LNCaP clone FGC (cell line): ENCODE results near the gene CTSO.

Experiments
- DNase-seq: peaks from one replicate; pipeline ENCODE4 v3.0.0-alpha.2; 2011; ENCODE audit warnings: low read depth
- H3K4me3 ChIP-seq: 2 replicates; pipeline ENCODE4 v1.5.1; 2011; ENCODE audit warnings: mild to moderate bottlenecking, low read depth, low read length, control low read depth
- TF ChIP-seq, protein P1 (sequence below): IDR thresholded peaks from 2 replicates; pipeline ENCODE4 v1.5.1; 2012; ENCODE audit warnings: mild to moderate bottlenecking; ENCODE audit not compliant: control insufficient read depth, insufficient read depth; ENCODE audit errors: extremely low read depth

Gene CTSO

DNA sequence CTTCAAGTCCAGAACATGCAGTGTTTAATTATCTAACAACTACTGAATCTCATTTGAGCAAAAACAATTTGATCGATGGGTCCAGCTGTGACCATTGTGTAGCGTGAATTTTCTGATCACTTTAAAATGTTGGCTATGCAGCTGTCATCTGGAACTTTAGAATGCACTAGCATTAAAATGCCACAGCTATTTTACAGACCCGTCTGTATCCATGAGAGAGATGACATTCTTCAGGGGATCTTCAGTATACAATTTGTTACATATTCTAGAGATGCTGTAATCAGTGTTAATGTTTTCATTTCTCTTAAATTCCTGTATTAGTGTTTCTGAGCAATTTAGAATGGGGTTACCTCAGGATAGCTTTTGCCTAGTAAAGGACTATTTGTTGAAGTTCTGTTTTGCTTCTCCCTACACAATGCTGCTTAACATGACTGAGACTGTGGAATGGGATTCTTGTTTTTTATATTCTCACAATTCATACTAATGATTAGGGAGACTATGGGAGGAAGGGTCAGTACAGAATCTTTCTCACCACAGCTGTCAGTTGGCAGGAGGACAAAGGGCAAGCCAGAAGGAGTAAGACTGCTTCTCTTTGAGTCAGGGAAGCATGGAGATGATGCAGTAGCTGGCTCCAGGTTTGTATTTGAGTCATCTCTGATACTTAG lies 13.2 kb upstream of the CTSO start:
- TF ChIP-seq, protein P1, sequence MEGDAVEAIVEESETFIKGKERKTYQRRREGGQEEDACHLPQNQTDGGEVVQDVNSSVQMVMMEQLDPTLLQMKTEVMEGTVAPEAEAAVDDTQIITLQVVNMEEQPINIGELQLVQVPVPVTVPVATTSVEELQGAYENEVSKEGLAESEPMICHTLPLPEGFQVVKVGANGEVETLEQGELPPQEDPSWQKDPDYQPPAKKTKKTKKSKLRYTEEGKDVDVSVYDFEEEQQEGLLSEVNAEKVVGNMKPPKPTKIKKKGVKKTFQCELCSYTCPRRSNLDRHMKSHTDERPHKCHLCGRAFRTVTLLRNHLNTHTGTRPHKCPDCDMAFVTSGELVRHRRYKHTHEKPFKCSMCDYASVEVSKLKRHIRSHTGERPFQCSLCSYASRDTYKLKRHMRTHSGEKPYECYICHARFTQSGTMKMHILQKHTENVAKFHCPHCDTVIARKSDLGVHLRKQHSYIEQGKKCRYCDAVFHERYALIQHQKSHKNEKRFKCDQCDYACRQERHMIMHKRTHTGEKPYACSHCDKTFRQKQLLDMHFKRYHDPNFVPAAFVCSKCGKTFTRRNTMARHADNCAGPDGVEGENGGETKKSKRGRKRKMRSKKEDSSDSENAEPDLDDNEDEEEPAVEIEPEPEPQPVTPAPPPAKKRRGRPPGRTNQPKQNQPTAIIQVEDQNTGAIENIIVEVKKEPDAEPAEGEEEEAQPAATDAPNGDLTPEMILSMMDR: no peak
- no peak overlapping the region for H3K4me3 ChIP-seq
- DNase-seq: no peak

DNA sequence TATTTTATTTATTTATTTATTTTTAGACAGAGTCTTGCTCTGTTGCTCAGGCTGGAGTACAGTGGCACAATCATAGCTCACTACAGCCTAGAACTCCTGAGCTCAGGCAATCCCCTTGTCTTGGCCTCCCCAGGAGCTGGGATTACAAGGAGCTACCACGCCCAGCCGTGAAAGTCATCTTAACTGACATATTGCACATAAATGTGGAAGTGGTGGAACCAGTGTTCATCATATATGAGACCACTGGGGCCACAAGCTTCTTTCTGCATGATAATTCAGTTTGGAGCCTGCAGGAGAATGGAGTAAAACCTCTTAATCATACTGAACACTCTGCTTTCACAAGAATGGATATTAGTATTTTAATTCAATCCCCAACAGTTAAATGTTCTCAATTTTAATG lies 12.5 kb upstream of the CTSO start:
- no peak overlapping the region for H3K4me3 ChIP-seq
- TF ChIP-seq, protein P1: no peak

DNA sequence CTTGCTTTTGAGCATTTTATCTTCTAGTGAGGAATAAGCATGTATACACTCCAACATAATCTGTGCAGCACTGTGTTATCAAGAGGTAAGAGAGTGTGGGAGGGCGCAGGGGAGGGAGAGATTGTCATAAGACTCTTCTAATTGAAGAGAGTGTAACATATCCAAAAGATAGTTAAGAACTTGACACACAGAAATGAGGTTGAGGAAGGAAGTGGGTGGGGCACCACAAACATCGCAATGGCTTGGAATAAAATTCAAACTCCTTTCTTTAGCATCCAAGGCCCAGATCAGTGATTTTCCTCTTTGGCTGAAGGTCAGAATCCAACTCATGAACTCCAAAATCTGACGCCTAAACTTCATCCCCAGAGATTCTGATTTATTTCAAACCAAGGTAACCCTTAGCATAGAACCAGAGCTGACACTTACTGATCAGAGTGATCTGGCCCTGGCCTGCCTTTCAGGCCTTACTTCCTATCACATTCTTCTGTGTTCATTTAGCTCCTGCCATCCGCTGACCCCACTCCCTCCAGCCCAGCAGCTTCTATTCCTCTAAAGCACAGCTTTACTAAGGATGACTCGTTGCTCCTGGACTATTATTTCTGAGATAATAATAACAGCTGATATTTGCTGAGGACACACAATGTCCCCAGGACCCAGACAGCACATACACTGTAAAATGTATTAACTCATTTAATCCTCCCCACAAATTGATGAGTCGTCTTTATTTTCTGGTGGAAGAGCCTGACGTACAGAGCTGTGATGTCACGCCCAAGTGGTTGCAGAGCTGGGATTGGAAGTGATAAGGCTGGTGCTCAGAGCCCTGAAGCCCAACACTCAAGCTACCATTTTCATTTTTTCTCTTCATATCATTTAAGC lies 10.6 kb upstream of the CTSO start:
- H3K4me3 ChIP-seq: no peak overlapping the region
- DNase-seq: no peak
- TF ChIP-seq, protein P1: no peak

More for the DNA sequence above, 12.5 kb upstream of the CTSO start:
- no peak for DNase-seq

DNA sequence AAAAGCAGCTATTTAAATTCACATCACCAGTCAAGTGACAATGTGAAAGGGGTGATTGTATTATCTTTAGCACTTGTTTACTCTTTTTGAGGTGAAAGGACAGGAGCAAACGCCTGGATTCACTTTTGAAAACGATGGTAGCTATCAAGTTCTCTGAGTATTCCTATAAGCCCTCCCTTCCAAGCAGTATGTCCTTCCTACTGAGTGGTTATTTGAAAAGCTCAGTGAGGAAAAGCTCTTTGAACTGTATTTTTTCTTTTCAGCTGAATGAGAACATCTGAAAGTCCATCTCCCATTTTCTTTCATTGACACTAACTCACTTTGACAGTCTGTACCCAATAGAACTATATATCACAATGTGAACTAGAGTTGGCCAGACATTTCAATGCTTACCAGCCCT lies 9.1 kb upstream of the CTSO start:
- H3K4me3 ChIP-seq: no peak overlapping the region
- no peak for DNase-seq
- TF ChIP-seq, protein P1: no peak

DNA sequence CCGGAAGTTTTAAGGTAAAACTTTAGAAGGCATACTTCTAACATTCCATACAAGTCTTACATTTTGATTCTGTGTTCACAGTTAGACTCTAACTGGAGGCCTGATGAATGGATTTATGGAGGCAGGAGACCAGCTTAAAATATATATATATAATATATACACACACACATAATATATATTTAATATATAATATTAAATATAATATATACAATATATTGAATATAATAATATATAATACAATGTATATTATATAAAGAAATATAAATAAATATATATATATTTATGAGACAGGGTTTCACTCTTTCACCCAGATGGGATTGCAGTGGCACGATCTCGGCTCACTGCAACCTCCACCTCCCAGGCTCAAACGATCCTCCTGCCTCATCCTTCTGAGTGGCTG lies 7.9 kb upstream of the CTSO start:
- no peak for DNase-seq
- no peak overlapping the region for H3K4me3 ChIP-seq
- TF ChIP-seq, protein P1: no peak

DNA sequence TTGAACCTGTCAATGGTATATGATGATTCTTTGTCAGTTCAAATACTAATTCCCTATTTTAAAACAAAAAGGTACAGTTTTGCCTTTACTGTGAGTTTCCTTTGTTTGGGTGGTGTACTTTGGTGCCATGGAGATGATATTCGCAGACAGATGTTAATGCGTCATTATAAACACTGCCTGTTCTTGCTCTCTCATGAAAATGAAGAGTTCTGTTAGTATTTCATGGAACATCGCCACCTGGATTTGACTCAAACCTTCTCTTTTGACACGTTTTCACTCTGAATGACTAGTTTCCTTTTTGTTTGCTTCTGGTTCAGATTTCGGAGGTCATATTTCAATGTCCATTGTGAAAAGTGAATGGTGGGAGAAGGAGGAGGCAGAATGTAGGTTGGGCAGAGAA lies 6.9 kb upstream of the CTSO start:
- DNase-seq: no peak

More for the DNA sequence above, 6.9 kb upstream of the CTSO start:
- no peak overlapping the region for H3K4me3 ChIP-seq
- TF ChIP-seq, protein P1: no peak
